CD4-positive, alpha-beta T cell treated with Interleukin-6 for 4 hours (primary cell): ENCODE data around the gene RAB40B.
"Not testable (repeated sequence)": the region's sequence is repeated elsewhere in the genome, so short reads cannot be mapped to it uniquely, and the experiment has no call there.

Experiments used
- DNase-seq: peaks from one replicate; pipeline ENCODE4 v3.0.0-alpha.2; 2020; ENCODE audit warnings: mixed read lengths

The RAB40B gene

GRCh38 chr17:82698065-82698973, at the start of gene RAB40B:
Gene RAB40B, minus strand, starts transcription at chr17:82698698. Its CDS starts 102 bp downstream, at chr17:82698596.
- peak; percentile 99 for DNase-seq

GRCh38 chr17:82745524-82745923, 47.0 kb upstream of the RAB40B start:
- DNase-seq = no peak

- DNase-seq = not testable (repeated sequence)
Measured at GRCh38 chr17:82744736-82745135, 46.2 kb upstream of the RAB40B start.

- no peak for DNase-seq
Measured at GRCh38 chr17:82743344-82744219, 45.1 kb upstream of the RAB40B start.

GRCh38 chr17:82740906-82741759, 42.6 kb upstream of the RAB40B start:
- no peak for DNase-seq

- DNase-seq = no peak
Measured at GRCh38 chr17:82737967-82738877, 39.7 kb upstream of the RAB40B start.

GRCh38 chr17:82736511-82737185, 38.1 kb upstream of the RAB40B start:
- no peak for DNase-seq

- peak; percentile 59 for DNase-seq
Measured at GRCh38 chr17:82734987-82735866, 36.7 kb upstream of the RAB40B start, which contains the start of gene FN3K. Gene FN3K, plus strand, starts transcription at chr17:82735615. Its CDS starts 22 bp downstream, at chr17:82735637.

GRCh38 chr17:82732118-82732743, 33.7 kb upstream of the RAB40B start:
- DNase-seq = no peak

- DNase-seq = no peak
Measured at GRCh38 chr17:82729479-82730260, 31.2 kb upstream of the RAB40B start.

GRCh38 chr17:82726427-82726826, 27.9 kb upstream of the RAB40B start:
- DNase-seq = no peak

GRCh38 chr17:82723169-82723807, 24.8 kb upstream of the RAB40B start:
- DNase-seq = no peak

GRCh38 chr17:82722341-82723013, 24.0 kb upstream of the RAB40B start:
- DNase-seq = no peak

- DNase-seq = no peak
Measured at GRCh38 chr17:82720204-82720603, 21.7 kb upstream of the RAB40B start.

- no peak for DNase-seq
Measured at GRCh38 chr17:82718986-82719685, 20.6 kb upstream of the RAB40B start.

- peak; percentile 99 for DNase-seq
Measured at GRCh38 chr17:82716203-82717010, 17.9 kb upstream of the RAB40B start, which contains the start of gene FN3KRP. Gene FN3KRP, plus strand, starts transcription at chr17:82716706. Its CDS starts 50 bp downstream, at chr17:82716756.
